SH-SY5Y (cell line): ENCODE data around the gene ADCYAP1R1.

Source experiments
- GATA2 ChIP-seq: IDR thresholded peaks from 2 replicates; pipeline ENCODE4 v1.6.1; 2011; ENCODE audit warnings: mild to moderate bottlenecking, low read depth, low read length
- GATA3 ChIP-seq: IDR thresholded peaks from 2 replicates; pipeline ENCODE4 v1.6.1; 2011; ENCODE audit warnings: low read depth, mild to moderate bottlenecking, low read length, moderate library complexity

Gene ADCYAP1R1

DNA sequence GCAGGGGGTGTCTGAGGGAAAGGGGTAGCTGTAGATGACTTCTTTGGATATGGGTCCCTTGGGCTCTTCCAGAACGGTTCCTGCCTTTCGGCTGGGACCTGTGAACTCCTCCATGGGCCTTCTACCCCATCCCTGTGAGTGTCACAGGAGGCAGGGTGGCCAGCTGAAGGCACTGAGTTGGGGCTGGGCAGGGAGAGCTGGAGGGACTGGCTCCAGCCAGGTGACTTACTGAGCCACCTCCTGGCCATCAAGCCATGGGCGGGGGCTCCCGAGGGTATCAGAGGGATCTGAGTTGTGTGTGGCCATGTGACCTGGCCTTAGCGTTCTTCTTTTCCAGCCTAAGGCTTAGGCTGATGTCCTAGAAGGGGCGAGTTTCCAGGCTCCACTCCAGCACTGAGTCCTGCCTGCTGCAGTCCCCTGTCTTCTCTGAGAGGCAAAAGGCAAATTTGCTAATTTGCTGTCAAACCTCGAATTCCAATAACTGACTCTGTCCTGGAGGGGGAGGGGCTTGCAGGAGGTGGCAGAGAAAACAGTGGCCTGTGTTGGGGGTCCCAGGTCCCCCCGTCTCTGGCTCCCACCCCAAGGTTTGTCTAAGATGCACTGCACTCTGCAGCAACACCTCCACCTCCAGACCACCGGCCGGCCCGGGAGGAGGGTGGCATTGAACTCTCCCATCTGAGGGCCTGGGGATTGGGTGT, 27.2 kb downstream of the ADCYAP1R1 start:
- TF ChIP-seq GATA2 (no peak), GATA3 (no peak)

DNA sequence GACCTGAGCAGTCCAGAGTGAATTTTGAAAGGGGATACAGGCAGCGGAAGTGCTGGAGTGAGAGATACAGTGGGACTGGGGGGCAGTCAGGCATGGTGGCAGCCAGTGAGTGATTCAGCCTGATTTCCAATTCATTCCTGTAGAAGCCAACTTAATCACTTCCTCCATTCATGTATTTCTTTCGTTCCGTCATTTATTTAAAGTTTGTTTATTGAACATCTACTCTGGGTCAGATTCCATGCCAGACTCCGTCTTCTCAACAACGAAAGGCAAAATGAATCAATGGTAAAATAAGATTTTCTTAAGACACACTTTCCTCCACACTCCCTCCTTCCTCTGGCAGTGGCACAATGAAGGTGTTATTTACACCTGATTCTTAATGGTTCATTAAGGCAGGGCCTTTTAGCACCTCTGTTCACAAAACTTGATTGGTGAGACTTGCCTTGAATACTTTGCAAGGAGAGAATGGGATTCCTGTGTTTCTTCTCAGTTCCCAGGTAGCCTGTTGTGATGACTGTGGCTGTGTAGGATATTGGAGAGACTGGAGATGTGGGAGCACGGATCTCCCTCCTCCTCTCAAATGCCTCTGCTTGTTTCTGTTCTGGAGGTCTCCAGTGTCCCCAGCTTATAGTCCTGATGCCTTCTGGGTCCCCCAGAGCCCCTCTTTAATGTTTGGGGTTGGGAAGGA, 27.9 kb downstream of the ADCYAP1R1 start:
- no peak for TF ChIP-seq GATA2
- no peak for TF ChIP-seq GATA3

DNA sequence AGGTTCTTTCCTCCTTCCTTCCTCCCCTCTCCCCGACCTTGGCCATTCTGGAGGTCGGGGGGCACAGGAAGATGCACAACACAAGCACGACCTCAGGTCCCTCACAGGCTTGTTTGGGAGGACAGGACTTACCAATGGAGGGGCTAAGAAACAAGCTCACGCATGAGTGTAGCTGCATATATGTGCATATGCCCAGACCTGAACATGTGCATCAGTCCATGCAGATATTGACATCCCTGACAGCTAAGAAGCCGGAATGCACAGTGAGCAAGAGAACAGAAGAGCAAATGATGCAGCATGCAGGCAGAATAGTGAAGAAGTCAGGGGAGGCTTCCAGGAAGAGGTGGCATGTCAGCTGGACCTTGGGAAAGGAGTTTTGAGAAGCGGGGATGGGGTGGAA, 28.7 kb downstream of the ADCYAP1R1 start:
- TF ChIP-seq GATA2: no peak
- TF ChIP-seq GATA3: no peak

DNA sequence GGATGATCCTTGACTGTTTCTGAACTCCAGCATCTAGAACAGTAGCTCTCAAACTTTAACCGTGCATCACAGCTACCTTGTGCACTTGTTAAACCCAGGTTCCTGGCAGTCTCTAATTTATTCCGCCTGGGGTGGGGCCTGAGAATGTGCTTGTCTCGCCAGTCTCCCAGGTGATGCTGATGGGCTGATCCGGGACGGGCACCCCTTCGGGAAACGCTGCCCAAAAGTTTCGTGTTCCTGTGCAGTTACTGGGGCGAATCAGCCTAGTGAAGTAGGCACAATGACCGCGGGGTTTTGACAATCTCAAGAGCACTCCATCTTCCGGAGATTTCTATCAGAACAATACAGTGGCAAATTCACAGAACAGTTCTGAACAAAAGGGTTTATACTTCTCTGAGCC, 29.9 kb downstream of the ADCYAP1R1 start:
- TF ChIP-seq GATA2 (no peak), GATA3 (no peak)

DNA sequence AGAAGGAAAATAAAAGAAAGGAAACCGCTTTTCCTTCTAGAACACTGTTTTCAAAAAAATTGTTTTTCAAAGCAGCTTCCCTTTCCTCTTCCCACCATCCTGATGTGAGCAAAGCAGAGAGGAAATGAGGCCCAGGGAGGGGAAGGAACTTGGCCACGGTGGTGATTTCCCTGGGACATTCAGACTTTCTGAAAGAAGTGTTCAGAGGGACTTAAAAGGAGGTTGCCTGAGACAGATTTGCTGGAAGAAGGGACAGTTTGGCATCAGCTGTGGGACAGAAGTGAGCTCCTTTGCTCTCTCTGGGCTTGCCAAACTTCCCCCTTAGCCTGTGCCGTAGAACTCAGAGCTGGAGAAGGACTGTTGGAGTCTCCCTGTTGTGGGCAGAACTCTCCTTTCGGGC, 30.3 kb downstream of the ADCYAP1R1 start:
- TF ChIP-seq GATA2 (no peak), GATA3 (no peak)

DNA sequence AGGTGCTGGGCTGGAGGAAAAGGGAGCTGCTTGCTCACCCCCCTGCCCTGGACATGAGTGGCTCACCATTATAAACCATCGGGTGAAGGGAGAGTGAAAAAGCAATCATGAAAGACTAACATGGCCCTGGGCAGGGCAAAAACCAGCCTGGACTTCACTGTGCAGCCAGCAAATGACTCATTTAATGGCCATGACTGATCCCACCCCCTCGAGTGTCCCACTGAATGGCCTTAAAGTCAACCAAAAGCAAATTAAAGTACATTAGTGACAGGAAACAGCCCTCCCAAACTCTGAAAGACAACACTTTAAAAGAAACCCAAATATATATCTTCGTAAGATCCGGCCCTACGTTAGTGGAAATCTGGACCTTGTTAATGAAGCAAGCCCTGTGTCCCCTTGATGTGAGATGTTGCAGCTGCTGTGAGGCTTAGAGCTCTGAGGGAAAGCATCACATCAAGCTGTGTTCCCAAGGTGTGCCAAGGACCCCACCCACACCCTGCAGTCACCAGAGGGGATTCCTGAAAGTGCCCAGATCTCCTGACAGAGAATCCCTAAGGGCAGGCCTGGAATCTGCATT, 31.2 kb downstream of the ADCYAP1R1 start:
- TF ChIP-seq GATA2: no peak
- no peak for TF ChIP-seq GATA3

DNA sequence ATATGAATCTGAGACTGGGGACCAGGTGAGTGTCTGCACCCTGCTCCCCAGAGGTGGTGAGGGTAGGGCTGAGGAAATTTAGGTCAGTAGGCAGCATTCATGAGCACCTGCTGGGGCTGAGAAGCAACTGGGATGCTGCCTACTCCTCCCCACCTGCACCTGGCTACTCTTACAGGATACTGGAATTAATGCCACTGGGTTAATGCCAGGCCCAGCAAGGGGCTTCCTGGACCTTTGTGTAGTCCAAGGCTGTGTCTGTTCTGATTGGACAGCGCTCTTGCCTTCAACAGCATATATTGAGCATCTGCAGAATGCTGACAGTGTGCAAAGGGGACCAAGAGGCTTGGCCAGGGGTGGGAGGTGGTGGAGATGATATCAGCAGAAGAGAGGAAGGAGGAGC, 32.1 kb downstream of the ADCYAP1R1 start:
- TF ChIP-seq GATA2 (no peak), GATA3 (no peak)

DNA sequence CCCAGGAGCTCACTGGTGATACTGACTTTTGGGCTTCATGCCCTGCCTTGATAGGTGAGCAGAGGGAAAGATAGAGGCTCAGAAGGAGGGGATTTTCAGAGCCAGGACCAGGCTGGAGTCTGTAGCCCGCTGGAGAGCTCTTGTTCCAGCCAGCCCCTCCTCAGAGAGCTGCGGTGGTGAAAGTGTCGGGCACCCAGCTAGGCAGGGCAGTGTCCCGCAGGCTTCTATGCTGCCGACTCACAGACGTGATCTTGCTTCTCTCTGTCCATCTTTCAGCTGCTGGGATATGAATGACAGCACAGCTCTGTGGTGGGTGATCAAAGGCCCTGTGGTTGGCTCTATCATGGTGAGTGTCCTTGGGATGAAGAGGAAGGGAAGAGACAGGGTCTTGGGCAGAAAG, 35.2 kb downstream of the ADCYAP1R1 start:
- TF ChIP-seq GATA2 (no peak), GATA3 (no peak)

DNA sequence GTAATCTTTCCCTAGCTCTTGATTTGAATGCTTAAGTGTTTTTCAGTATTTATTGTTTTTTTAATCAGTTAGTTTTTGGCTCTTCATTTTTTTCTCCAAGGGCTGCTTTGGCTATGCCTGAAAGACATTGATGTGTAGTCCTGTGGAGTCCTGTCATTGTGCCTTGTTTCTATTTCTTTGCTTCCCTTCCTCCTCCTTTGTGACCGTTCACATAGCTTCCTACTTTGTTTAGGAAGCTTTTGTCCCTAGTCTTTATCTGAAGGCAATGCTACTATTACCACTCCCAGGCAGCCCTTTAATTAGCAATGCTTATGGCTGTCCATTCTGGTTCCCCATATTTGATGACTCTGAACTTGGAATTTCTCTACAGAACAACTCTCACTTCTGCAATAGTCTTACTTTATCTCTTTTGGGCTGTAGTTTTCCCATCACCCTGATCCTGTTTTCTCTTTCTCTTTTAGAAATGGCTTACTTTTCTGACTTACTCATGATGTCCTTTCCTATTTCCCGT, 39.9 kb downstream of the ADCYAP1R1 start:
- no peak for TF ChIP-seq GATA2
- no peak for TF ChIP-seq GATA3

DNA sequence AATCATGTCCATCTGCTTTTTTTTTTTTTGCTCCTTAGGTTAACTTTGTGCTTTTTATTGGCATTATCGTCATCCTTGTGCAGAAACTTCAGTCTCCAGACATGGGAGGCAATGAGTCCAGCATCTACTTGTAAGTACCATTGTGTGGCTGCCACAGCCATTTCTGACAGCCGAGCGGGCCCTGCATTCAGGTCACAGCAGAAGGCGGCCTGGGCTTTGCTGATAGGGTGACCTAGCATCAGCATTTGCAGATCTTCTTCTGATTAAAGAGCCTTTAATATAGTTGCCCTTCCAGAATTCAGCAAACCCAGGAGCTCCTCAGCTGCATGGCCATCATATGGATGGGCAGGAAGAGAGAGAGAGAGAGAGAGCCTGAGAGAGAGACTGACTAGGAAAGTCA, 40.5 kb downstream of the ADCYAP1R1 start:
- TF ChIP-seq GATA2: no peak
- TF ChIP-seq GATA3: no peak

DNA sequence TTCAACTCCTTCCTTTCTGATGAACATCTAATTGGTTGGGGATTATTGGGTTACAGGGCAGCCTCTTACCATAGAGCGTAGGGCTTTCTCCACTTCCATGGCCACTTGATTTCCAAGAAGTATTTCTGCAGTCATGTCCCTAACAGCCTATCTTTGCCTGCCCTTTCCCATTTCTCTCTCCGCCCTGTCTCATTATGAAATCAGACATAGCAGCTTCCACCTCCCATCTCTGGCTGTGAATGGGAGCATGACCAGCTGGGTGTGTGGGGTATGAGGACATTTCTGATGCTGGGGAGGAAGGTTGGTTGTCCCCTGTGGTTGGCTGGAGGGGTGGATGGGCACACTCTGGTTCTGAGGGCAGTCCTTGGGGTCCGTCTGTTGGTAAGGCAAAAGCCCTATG, 41.2 kb downstream of the ADCYAP1R1 start:
- TF ChIP-seq GATA3 (no peak), GATA2 (no peak)

DNA sequence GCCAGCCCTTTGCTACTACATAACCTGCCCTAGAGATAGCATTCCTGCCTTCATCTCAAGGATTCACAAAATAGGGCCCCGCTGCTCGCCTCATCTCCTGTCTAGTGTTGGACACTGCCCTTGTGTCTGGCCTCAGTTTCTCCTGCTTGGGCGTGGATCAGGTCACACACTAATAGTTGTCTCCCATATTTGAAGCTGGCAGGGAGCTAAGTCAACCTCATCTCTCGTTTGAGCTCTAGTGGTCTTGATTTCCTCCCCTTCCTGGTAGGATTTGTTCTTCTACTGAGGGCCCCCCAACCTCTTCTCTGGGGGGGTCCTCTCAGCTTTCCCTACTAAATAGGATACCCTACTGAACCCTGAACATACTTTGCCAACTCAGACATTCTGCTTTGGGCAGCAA, 42.2 kb downstream of the ADCYAP1R1 start:
- TF ChIP-seq GATA3 (no peak), GATA2 (no peak)

DNA sequence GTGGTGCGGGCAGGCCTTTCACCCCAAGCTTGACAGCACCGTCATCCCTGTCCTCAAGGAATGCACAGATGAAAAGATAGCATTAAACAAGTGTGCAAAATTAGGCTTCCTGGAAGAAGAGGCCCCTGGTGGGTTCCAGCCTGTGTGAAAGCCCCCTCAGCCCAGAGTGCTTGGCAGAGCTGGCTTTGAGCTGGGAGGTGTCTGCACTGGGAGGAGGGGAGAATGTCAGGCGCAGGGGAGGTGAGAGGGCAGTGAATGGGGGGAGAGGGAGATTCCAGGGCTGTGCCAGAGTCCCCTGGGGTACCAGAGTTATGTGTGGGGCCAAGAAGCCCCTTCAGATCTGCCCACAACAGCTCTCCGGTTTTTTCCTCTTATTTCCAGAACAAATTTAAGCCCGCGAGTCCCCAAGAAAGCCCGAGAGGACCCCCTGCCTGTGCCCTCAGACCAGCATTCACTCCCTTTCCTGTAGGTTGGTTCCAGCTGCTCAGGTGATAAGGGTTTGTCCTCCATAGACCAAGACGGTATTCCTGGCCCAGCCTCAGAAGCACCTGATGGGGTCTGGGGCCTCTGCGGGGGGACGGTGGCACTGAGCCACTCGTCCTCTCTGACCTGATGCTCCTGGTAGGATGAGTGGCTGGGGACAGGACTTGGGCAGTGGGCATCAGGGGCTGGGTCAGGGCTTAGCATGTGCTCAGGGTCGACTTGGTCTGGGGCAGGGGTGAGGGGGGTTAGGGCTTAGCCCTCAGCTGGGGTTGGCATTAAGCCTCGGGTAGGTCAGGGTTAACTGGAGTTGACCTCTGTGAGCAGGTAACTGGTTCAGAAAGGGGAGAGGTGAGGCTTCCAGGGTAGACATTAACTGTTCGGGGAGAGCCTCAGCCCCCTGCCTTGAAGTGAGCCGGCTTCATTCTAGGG, 43.4 kb downstream of the ADCYAP1R1 start:
- no peak for TF ChIP-seq GATA2

DNA sequence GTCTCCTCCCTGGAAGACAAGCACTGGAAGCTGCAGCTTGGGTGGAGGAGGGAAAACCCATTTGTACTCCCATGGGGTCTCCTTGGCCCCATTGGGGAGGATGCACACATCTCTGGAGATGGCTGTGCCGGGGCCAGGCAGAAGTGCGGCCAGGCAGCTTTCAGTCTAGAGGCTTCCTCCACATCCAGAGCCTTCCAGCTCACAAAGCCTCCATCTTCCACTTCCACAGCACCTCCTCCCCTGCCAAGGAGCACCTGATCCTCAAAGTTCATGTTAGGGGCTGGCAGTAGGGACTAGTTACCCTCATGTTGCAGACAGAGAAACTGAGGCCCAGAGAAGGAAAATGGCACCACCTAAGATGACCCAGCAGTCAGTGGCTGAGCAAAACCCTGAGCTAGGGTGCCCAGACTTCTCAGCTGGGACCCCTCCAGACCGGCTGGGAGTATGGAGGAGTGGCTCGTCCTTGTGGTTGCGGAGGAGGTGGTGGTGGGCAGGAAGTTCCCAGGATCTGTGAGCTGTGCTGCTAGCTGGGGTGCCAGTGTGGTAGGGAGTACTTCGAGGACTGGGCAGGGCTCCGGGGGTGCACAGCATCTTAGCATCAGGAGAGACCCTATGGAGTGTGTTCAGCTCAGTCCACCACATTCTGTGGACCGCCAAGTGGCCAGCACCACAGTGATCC, 44.2 kb downstream of the ADCYAP1R1 start:
- TF ChIP-seq GATA2: no peak
- TF ChIP-seq GATA3: no peak
